HS-5 (cell line): ENCODE measurements around the gene ZNF43.
"Not testable (repeated sequence)": the region's sequence is repeated elsewhere in the genome, so short reads cannot be mapped to it uniquely, and the experiment has no call there.

Source experiments
- DNase-seq: peaks from one replicate; pipeline ENCODE4 v3.0.0-alpha.2; 2012; ENCODE audit warnings: low read depth

ZNF43 gene

GRCh38 chr19:21808400-21809000 lies 27.5 kb downstream of the ZNF43 start:
- not testable (repeated sequence) for DNase-seq

GRCh38 chr19:21789466-21790085 lies 46.4 kb downstream of the ZNF43 start:
- DNase-seq, result no peak

GRCh38 chr19:21786936-21787335 lies 49.0 kb downstream of the ZNF43 start:
- DNase-seq, result no peak

GRCh38 chr19:21775792-21776191 lies 60.2 kb downstream of the ZNF43 start:
- DNase-seq, result not testable (repeated sequence)

- peak; percentile 63 for DNase-seq
Measured at GRCh38 chr19:21767065-21767800, 68.7 kb downstream of the ZNF43 start, which contains the start of gene ZNF100. Gene ZNF100 (minus strand): TSS chr19:21767579. CDS start chr19:21767429, 150 bp downstream.

GRCh38 chr19:21766705-21767064 lies 69.3 kb downstream of the ZNF43 start:
- DNase-seq, result not testable (repeated sequence)

GRCh38 chr19:21765151-21765550 lies 70.8 kb downstream of the ZNF43 start:
- DNase-seq, result no peak

GRCh38 chr19:21761547-21761946 lies 74.4 kb downstream of the ZNF43 start:
- DNase-seq, result not testable (repeated sequence)

GRCh38 chr19:21758296-21758695 lies 77.7 kb downstream of the ZNF43 start:
- no peak for DNase-seq

- not testable (repeated sequence) for DNase-seq
Measured at GRCh38 chr19:21755555-21755954, 80.4 kb downstream of the ZNF43 start.
